ENCODE data around the gene AJAP1. TPM values are rescaled to one million over a fixed set of nuclear protein-coding genes. Genes with fewer than 3 reads are reported as not detected.

The AJAP1 gene
- total and polyA plus RNA-seq, 10 of the 15 experiments (the other 5 are each of a cell fraction or from before 2014, with no cell fraction given): not detected

GRCh38 chr1:4661595-4661917, 7.1 kb downstream of the AJAP1 start:
- Histone ChIP-seq H3K79me2 (ENCODE audit: control insufficient read depth, insufficient read depth, low read length) (no peaks in the 10 kb centered on the region), H3K27ac (ENCODE audit: control insufficient read depth, insufficient read depth) (no peak overlapping the region), H3K27me3 (replicated peaks in 1 of 2; ENCODE audit: control insufficient read depth in 2 of 2, insufficient read depth in 2 of 2, low read length in 1 of 2) (peaks cover 0 to 3% of the 10 kb centered on the region in 2 experiments; a peak in 2 of 4 replicates), H3K36me3 (ENCODE audit: control insufficient read depth in 2 of 2, insufficient read depth in 2 of 2, low read length in 1 of 2) (no peaks in the 10 kb centered on the region), H3K4me1 (ENCODE audit: control insufficient read depth, insufficient read depth, low read length) (no peaks in the 10 kb centered on the region), H2AFZ (ENCODE audit: control insufficient read depth, low read depth, low read length) (no peak overlapping the region), H3K4me2 (ENCODE audit: control insufficient read depth, insufficient read depth) (no peak overlapping the region), H3K9ac (ENCODE audit: control insufficient read depth, insufficient read depth, low read length) (no peak overlapping the region), H3K4me3 (no peak overlapping the region), H4K20me1 (ENCODE audit: control insufficient read depth, insufficient read depth) (no peaks in the 10 kb centered on the region), H3K9me3 (replicated peaks; ENCODE audit: control insufficient read depth, insufficient read depth, low read length) (no peaks in the 10 kb centered on the region)
- in situ Hi-C loops (cut with MboI): no loop called here
- ChIA-PET SMC1A (ENCODE audit: uncharacterized antibody, unreplicated experiment) (no interaction called here), POLR2A (no interaction called here), RAD21 (ENCODE audit: unreplicated experiment) (no interaction called here), CTCF (no interaction called here)
- WGBS (ENCODE audit: insufficient coverage, insufficient replicate concordance, low lambda C conversion rate, missing lambda C conversion rate): 0% methylated on average over 2 of the region's 2 CpGs
- FAIRE-seq (no peak), DNase-seq (ENCODE audit: low read depth, low spot score) (no peak), ATAC-seq (no peak)
- BruUV-seq (replicated peaks): no TSS peak
- TF ChIP-seq MYC (IDR thresholded peaks at IDR 0.05; ENCODE audit: insufficient read depth, insufficient read length, insufficient replicate concordance, low read length, severe bottlenecking) (no peak), BACH1 (IDR thresholded peaks at IDR 0.05; ENCODE audit: borderline replicate concordance) (no peak), ZNF687 (IDR thresholded peaks at IDR 0.05) (no peak), ZNF217 (IDR thresholded peaks at IDR 0.05) (no peak), NKRF (conservative IDR thresholded peaks at IDR 0.05) (no peak), BHLHE40 (IDR thresholded peaks at IDR 0.05; ENCODE audit: borderline replicate concordance in 1 of 2, low read depth in 2 of 2, low read length in 1 of 2) (no peak), TAF1 (IDR thresholded peaks at IDR 0.05; ENCODE audit: borderline replicate concordance, low read depth, low read length) (no peak), MTA3 (IDR thresholded peaks at IDR 0.05; ENCODE audit: borderline replicate concordance, low read length) (no peak), NR2C2 (IDR thresholded peaks at IDR 0.05; ENCODE audit: borderline replicate concordance, control insufficient read depth, insufficient read length, low read depth) (no peak), BCL11A (IDR thresholded peaks at IDR 0.05; ENCODE audit: low read depth, low read length) (no peak), SUZ12 (IDR thresholded peaks at IDR 0.05; ENCODE audit: unreplicated experiment) (no peak), POLR2A (IDR thresholded peaks at IDR 0.05; ENCODE audit: low read depth, low read length) (no peak), CHD4 (IDR thresholded peaks at IDR 0.05) (no peak)
- intact Hi-C loops (cut with micrococcal nuclease; ENCODE audit: unreplicated experiment): no loop called here
